ENCODE data around the gene ZBTB1.
"Not testable (repeated sequence)": the region's sequence is repeated elsewhere in the genome, so short reads cannot be mapped to it uniquely, and the experiment has no call there.

Gene ZBTB1

GRCh38 chr14:64500088-64500487 is 4.5 kb upstream of the ZBTB1 start:
- DNase-seq = no peak

GRCh38 chr14:64501411-64502171 is 3.0 kb upstream of the ZBTB1 start:
- DNase-seq = no peak

DNA sequence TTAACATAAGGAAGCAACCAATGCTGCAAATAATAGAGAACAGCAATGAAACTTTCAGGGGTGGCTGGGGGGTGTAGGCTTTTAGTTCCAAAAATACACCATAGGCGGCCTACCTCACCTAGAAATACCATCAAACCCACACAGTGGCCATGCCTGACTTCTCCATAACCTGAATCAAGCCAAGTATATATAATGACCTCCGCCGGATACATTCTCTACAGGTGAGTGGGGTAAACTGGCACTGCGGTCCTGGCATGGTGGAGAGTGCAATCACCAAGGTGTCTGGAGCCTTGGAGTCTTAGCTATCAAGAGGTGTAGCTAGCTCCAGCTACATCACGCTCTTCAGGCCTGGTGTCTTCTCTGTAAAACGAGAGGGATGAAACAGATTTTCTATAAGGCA is 2.1 kb upstream of the ZBTB1 start:
- no peak for DNase-seq

- DNase-seq = peak in 2 of 4 experiments; percentile 13 to 44
Measured at GRCh38 chr14:64502887-64503433, 1.6 kb upstream of the ZBTB1 start.

GRCh38 chr14:64503434-64504309 is 898 bp upstream of the ZBTB1 start, which contains the start of gene ZBTB25:
TSS of gene ZBTB25 (minus strand) at chr14:64503838. CDS start at chr14:64490533, 13,305 bp downstream.
- peak; percentile 87 to 98 (median 96) for DNase-seq

GRCh38 chr14:64504897-64505794 is 576 bp downstream of the ZBTB1 start:
- DNase-seq = peak; percentile 50 to 74 (median 58)

- no peak for DNase-seq
Measured at GRCh38 chr14:64506721-64507120, 2.2 kb downstream of the ZBTB1 start.

- DNase-seq = no peak
Measured at GRCh38 chr14:64507376-64508156, 3.0 kb downstream of the ZBTB1 start.

DNA sequence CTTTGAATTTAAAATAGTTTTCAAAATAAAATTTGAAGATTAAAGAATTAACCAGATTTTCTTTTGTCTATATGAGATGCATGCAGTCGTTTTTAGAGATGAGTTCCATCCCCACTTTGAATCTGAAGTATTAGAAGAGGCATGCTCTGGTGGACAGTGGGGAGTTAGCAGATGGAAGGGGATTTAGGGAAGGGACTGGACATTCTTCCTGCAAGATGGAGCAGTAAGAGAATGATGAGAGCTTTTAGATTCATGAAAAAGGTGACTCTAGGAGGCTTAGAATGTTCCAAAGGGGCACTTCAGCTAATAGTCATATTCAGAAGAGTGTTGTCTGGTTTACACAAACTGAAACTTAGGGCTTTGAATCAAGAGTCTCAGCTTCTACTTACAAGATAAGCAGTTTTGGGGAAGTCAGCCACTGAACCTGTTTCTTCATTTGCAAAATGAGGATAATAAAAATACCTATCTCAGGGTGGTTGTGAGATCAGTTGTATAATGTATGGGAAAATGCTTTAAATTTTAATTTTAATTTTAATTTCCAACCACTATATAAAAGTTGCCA is 3.7 kb downstream of the ZBTB1 start:
- DNase-seq = no peak

GRCh38 chr14:64509036-64509435 is 4.5 kb downstream of the ZBTB1 start:
- no peak for DNase-seq

DNA sequence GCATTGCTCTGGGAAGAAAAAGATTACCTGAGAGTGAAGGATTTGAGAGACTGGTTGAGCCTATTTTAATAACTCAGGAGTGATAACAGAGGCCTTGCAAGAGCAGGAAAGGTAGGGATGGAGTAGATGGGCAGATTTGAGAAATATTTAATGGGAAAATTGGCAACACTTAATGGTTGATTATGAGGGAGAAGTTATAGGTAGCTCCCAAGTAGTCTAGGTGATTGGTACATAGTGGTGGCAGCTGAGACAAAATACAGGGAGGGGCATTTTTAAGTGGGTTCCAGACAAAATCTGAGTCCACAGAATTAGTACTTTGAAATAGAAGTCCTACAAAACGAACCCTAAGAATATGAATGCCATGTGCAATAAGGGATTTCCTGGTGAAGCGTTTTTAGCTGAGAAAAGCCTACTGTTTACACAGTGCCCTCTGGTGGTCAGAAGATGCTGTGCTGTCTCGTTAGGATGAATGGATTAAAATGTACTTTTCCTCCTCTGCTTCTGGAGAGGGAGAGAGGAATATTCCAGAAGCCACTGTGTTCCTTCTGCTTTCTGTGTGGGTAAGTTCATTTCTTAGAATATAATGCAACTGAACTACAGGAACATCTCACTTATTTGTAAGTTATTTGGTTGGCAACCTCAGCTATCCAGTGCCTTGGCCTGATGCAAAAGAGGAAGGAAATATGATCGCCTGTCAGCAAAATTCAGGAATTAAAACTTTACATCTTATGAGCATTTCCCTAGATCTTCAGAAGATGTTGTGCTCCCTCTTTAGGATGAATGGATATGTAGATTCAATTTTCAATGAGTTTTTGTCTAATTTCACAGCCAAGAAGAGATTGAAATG is 6.5 kb downstream of the ZBTB1 start:
- peak in 3 of 4 experiments; percentile 7 to 46 (median 37) for DNase-seq

DNA sequence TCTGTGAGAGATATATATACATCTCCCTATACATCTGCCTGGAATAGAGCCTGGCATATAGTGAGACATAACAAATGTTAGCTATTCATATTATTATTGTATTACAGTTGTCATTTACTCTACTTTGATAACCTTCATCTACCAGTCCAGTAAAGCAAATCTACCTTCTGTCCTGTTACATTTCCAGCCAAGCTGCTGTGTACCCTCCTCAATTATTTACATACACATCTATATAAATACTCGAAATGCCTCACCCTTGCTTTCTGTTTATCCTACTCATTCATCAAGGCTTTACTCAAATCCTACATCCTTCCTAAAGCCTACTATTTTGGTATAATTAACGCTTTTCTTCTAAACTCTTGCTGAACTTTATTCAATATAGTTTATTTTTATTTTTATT is 8.7 kb downstream of the ZBTB1 start:
- no peak for DNase-seq

DNA sequence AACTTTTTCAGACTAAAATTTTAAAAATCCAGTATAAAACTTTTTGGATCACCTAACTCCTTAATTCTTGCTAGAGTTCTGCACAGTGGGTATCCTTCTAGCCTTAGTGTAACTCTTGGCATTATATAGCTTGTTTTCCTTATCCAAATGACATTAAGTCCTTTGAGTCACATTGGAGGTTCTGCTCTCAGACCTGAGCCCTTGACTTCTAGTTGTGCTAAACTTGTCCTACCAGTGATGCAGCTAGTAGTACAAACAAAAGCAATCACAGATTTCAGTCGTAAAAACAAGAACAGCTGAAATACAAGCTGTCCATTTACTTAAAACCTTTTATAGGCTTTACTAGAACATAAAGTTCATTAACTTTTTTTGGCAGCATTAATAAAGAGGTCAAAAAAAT is 10.5 kb downstream of the ZBTB1 start:
- no peak for DNase-seq

GRCh38 chr14:64516969-64517368 is 12.4 kb downstream of the ZBTB1 start:
- no peak for DNase-seq

- not testable (repeated sequence) for DNase-seq
Measured at GRCh38 chr14:64517667-64518066, 13.1 kb downstream of the ZBTB1 start.

DNA sequence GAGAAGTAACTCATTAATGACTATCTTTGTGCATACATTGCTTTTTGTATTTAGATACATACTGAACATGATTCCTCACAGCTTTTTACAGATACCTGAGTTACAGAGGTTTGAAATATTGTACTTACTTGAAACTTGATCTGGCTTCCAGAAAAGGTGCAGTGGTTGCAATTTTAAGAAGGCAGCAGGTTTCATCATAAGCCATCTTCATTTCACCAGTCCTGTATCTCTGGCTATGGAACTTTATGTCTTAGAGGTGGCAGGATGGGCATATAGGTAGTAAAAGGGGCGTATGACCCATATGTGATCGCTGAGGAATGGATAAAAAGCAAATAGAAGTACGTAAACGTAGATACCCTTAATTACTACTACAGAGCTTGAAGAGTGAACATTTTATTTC is 13.7 kb downstream of the ZBTB1 start:
- DNase-seq = no peak

DNA sequence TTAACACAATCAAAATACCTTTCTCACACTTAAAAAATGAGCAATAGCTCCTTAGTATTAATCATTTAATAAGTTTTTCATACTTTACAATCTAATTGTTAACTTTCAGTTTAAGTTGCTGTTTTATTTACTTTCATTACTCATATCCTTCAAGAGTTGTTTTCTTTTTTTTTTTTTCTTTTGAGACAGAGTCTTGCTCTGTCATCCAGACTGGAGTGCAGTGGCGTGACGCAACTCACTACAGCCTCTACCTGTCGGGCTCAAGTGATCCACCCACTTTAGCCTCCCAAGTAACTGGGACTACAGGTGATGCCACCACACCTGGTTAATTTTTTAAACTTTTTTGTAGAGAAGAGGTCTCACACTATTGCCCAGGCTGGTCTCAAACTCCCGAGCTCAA is 16.1 kb downstream of the ZBTB1 start:
- DNase-seq = no peak

- no peak for DNase-seq
Measured at GRCh38 chr14:64522591-64523355, 18.2 kb downstream of the ZBTB1 start.

GRCh38 chr14:64525354-64525753 is 20.8 kb downstream of the ZBTB1 start:
- no peak for DNase-seq

DNA sequence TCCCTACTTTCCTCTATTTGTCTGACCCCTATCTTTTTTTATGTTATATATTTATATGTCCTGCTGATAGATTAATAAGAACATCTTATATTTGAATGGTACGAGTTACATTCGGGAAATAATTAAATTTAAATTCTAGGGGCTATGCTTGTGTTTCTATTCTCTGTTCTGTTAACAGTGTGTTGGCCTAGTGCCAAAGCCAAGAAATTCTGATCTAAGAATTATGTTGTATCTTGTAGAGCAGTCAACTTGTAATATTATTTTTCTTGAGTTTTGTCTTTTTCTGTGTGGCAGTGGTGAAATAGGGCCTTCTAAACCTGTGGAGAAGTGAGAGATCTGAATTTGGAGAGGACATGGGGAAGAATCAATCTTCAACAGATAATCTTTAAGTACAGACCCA is 27.0 kb downstream of the ZBTB1 start:
- DNase-seq = no peak
